ENCODE results near the gene PALLD. TPM values are rescaled to one million over a fixed set of nuclear protein-coding genes. Genes with fewer than 3 reads are reported as not detected.
"Not testable (repeated sequence)": the region's sequence is repeated elsewhere in the genome, so short reads cannot be mapped to it uniquely, and the experiment has no call there.

The PALLD gene
- 121 TPM for total RNA-seq

- no peak for DNase-seq
Observed at GRCh38 chr4:168496834-168497233, at the start of gene PALLD. Gene PALLD (plus strand): TSS chr4:168497052.

- not testable (repeated sequence) for DNase-seq
Observed at GRCh38 chr4:168449063-168449462, 47.8 kb upstream of the PALLD start.

- no peak for DNase-seq
Observed at GRCh38 chr4:168449719-168450452, 47.0 kb upstream of the PALLD start.

- no peak for DNase-seq
Observed at GRCh38 chr4:168451331-168451730, 45.5 kb upstream of the PALLD start.

GRCh38 chr4:168451744-168452390, 45.0 kb upstream of the PALLD start:
- DNase-seq = no peak

GRCh38 chr4:168453146-168453545, 43.7 kb upstream of the PALLD start:
- no peak for DNase-seq

- not testable (repeated sequence) for DNase-seq
Observed at GRCh38 chr4:168458256-168458655, 38.6 kb upstream of the PALLD start.

- DNase-seq = no peak
Observed at GRCh38 chr4:168461821-168462220, 35.0 kb upstream of the PALLD start.

- no peak for DNase-seq
Observed at GRCh38 chr4:168472920-168473319, 23.9 kb upstream of the PALLD start.

- no peak for DNase-seq
Observed at GRCh38 chr4:168474660-168475320, 22.1 kb upstream of the PALLD start.

- no peak for DNase-seq
Observed at GRCh38 chr4:168475745-168476144, 21.1 kb upstream of the PALLD start.

GRCh38 chr4:168478868-168479267, 18.0 kb upstream of the PALLD start:
- no peak for DNase-seq

- peak; percentile 72 for DNase-seq
Observed at GRCh38 chr4:168480931-168481611, 15.8 kb upstream of the PALLD start.

GRCh38 chr4:168483811-168484210, 13.0 kb upstream of the PALLD start:
- no peak for DNase-seq

- DNase-seq = peak; percentile 75
Observed at GRCh38 chr4:168484626-168485025, 12.2 kb upstream of the PALLD start.

- DNase-seq = no peak
Observed at GRCh38 chr4:168485156-168485910, 11.5 kb upstream of the PALLD start.

GRCh38 chr4:168486912-168487281, 10.0 kb upstream of the PALLD start:
- DNase-seq = no peak

- no peak for DNase-seq
Observed at GRCh38 chr4:168487282-168488035, 9.4 kb upstream of the PALLD start.

- peak; percentile 15 for DNase-seq
Observed at GRCh38 chr4:168488869-168489274, 8.0 kb upstream of the PALLD start.

- no peak for DNase-seq
Observed at GRCh38 chr4:168489616-168490015, 7.2 kb upstream of the PALLD start.

GRCh38 chr4:168490711-168491110, 6.1 kb upstream of the PALLD start:
- DNase-seq = no peak

Measured in skin of body (tissue), 2 donors.